Measurements from ENCODE around the gene YTHDC1.
"Not testable (repeated sequence)": the region's sequence is repeated elsewhere in the genome, so short reads cannot be mapped to it uniquely, and the experiment has no call there.

Gene YTHDC1

GRCh38 chr4:68283714-68284113, 66.2 kb downstream of the YTHDC1 start:
- no peak for DNase-seq

DNA sequence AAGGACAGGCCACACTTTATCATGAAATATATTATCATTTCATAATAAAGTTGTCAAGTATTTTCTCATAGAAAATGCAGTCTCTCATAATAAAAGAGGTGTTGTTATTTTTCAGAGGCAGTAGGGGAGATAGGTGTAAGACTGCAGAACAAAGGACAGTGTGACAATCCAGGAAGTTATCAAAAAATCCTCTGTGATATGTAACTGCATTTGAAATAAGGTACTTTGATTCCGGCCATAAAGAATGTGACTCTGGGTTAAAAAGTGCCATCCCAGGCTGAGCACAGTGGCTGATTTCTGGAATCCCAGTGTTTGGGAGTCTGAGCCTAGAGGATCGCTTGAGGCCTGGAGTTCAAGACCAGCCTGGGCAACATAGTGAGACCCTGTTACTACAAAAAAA, 66.8 kb downstream of the YTHDC1 start:
- DNase-seq, result no peak

DNA sequence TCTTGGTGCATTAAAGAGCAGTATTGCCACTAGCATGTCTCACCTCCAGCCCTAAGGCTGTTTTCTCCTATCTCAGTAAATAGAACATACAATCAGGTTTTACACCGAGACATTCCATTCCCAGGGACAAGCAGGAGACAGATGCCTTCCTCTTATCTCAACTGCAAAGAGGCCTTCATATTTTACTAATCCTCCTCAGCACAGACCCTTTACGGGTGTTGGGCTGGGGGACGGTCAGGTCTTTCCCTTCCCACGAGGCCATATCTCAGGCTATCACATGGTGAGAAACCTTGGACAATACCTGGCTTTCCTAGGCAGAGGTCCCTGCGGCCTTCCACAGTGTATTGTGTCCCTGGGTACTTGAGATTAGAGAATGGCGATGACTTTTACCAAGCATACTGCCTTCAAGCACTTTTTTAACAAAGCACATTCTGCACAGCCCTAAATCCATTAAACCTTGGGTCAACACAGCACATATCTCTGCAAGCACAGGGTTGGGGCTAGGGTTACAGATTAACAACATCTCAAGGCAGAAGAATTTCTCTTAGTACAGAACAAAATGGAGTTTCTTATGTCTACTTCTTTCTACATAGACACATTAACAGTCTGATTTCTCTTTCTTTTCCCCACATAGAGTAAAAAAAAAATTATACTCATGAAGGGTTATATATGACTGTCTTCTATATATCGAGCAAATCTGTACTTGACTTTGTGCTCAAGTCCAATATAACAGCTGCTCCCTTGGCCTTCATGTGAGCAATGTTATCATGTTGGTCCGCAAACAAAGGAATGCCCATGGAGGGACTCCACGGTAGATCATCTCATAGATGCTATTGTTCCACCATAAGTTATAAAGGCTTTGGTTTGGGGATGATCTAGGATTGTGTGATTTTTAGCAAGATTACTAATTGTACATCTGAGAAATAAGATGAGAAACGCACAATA, 67.8 kb downstream of the YTHDC1 start:
- DNase-seq, result not testable (repeated sequence)

GRCh38 chr4:68278029-68278428, 71.9 kb downstream of the YTHDC1 start:
- DNase-seq, result no peak

- no peak for DNase-seq
Observed at GRCh38 chr4:68277627-68278026, 72.3 kb downstream of the YTHDC1 start.

DNA sequence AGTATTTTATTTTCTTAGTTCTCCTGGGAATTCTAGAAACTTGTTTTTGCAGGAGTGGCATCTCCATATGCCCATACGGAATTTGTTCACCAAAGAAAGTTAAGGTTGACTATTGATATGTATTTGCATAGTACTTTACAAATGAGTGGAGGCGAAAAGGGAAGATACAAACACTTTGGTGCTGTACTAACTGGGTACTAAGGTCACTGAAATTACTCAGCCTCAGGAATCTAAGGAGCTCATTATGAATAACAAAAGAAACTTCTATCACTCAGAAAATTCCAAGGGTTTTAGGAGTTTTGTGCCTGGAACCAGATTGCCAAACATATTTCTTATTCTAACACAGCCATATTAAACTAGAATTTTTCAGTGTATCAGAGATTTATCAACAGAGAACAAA, 77.0 kb downstream of the YTHDC1 start:
- DNase-seq, result no peak

DNA sequence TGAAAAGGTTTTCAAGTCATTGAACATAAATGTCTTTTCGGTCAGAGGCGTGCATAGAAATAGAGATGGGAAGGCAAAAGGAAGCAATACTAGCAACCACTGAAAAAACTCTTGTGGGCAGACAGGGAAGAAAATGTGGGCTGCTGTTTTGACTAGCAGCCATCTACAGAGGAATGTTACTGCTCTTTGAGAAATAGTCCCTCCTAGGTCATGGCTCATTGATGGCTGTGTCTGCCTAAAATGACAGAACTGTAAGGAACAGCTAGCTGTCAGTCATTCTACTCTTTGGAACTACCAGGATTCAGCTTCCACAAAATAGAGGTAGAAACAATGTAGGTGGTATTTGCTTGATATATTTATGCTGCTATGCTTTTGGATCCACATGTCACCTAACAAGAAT, 77.5 kb downstream of the YTHDC1 start:
- DNase-seq, result no peak

- no peak for DNase-seq
Observed at GRCh38 chr4:68271851-68272357, 78.0 kb downstream of the YTHDC1 start.

DNA sequence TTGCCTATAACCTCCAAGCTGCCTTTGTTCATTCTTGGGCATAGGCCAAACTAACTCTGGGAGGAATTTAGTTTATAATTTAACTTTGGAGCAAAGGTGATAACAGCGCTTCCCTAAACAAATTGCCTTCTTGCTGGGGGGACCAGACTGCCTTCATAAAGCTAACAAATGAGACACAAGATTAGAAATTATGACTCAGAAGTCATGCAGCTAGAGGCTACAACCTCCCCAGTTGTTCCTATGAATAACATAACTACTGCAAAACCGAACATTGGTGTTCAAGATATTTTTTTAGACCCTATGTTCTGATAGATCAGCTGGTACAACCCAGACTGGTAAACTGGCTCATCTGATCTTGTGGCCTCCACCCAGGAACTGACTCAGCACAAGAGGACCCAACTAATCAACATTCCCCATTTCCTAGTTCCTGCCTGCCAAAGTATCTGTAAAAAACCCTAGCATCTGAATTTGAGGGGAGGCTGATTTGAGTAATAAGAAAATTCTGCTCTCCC, 82.4 kb downstream of the YTHDC1 start:
- DNase-seq, result no peak

- no peak for DNase-seq
Observed at GRCh38 chr4:68264875-68265565, 84.9 kb downstream of the YTHDC1 start.

Measured in activated effector memory CD4-positive, alpha-beta T cell treated with Interleukin-2 at 50 U/mL for 16 hours (primary cell).